GM18858 (cell line): Measurements from ENCODE around the gene VASN.
A peak's percentile ranks its signal among the peaks of the same experiment; 100 is the strongest.

Source experiments
- ATAC-seq: cut with Tn5 transposase; IDR thresholded peaks from one replicate; pipeline ENCODE4 v1.9.1; 2021; ENCODE audit not compliant: unreplicated experiment

Gene VASN

GRCh38 chr16:4419402-4419959 is 47.8 kb downstream of the VASN start:
- ATAC-seq = no peak

DNA sequence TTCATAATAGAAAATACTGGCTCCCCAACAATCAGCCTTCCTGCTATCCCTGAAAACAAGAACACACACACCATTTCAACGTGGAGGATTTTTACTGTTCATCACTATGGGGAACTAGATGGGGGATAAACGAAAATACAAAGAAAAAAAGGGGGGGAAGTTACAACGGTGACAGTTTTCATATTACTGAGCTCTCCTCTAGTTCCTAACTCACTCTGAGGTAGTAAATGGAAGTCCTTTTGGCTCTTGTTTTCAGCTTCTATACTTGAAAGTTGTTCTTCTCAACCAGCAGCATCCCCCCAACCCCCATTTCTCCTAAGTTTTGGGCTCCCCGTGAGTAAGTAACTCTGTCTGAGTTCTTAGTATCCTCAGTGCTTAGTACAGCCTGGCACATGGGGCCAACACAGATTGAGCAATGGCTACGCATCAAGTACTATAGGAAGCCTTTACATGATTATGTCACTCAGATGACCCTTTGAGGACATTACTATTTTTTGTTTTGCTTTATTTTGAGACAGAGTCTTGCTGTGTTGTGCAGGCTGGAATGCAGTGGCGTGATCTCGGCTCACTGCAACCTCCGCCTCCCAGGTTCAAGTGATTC is 49.0 kb downstream of the VASN start:
- no peak for ATAC-seq

DNA sequence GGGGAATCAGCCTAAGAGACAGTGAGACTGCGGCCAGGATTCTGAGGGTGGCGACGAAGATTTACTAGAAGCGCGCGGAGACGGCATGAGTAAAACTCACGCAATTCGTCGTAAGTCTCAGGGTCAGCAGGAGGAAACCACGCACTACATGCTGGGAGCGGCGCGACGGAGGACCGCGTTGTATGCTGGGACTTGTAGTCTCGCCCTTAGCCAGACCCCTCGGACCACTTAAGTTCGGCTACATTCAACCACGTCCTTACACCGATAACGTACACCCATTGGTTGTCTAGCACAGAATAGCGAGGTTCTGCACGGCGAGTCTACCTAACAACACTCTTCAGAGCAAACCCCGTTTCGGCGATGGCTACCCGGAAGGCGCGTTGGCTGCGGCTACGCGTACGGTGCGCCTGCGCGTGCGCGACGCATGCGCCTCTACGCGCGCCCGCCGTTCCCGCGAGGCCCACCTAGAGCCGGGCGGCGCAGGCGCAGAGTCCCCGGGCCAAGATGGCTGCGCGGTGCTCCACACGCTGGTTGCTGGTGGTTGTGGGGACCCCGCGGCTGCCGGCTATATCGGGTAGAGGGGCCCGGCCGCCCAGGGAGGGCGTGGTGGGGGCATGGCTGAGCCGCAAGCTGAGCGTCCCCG is 53.9 kb downstream of the VASN start, which contains the start of gene DNAJA3:
DNAJA3 (plus strand) TSS at position 491 of the 643 bp plus-strand sequence; CDS start at position 505, 14 bp downstream.
- ATAC-seq = peak; percentile 77

GRCh38 chr16:4426021-4426684 is 54.5 kb downstream of the VASN start:
- no peak for ATAC-seq

DNA sequence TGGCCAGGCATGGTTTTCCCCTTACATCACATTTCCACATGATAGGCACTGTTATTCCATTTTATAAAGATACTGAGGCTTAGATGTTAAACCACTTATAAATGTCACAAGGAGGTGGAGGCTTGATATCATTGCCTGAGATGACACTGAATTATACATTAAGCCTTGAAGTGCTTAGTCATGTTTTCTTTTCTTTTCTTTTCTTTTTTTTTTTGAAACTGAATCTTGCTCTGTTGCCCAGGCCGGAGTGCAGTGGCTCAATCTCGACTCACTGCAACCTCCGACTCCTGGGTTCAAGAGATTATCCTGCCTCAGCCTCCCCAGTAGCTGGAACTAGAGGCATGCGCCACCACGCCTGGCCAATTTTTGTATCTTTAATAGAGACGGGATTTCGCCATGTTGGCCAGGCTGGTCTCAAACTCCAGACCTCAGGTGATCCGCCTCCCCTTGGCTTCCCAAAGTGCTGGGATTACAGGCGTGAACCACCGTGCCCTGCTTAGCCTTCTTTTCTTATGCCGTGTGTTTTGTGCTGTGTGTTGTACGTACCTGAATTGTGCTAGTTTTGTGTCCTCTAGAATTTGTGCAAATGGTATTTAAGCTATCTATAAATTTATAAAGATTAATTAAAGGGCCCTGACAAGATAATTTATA is 55.2 kb downstream of the VASN start:
- no peak for ATAC-seq

GRCh38 chr16:4428500-4428899 is 56.9 kb downstream of the VASN start:
- no peak for ATAC-seq

GRCh38 chr16:4431023-4431422 is 59.4 kb downstream of the VASN start:
- ATAC-seq = no peak
